A549 (cell line): ENCODE results near the gene SKAP1. TPM values are rescaled to one million over a fixed set of nuclear protein-coding genes. Genes with fewer than 3 reads are reported as not detected.

Source experiments
- ATAC-seq, 2 experiments: fragments of 200-7000 bp in 1 of 2; fragments of >200 bp in 1 of 2; cut with Nextera tagmentation in 1 of 2; cut with Tn5 transposase in 1 of 2; 3 replicates each; pipeline versions ENCODE4 v1.8.0 to v1.9.1; 2018 to 2020; ENCODE audit warnings: mild to moderate bottlenecking in 1 of 2, moderate library complexity in 1 of 2
- CTCF ChIA-PET: fragments of 300-600 bp; sonication (Branson Sonifier 250); formaldehyde crosslinking; extraction: SDS; loops from one replicate; lab custom pipeline; 2021; ENCODE audit warnings: antibody characterized with exemption, inconsistent platforms; lab: Yijun Ruan, JAX
- POLR2A ChIA-PET: fragments of 350-600 bp; formaldehyde crosslinking; extraction: SDS; loops from one replicate; lab custom pipeline; 2021; ENCODE audit warnings: antibody characterized with exemption, inconsistent platforms; lab: Yijun Ruan, JAX
- DNase-seq, 2 experiments: peaks; one replicate each; pipeline versions ENCODE4 v3.0.0 to v3.0.0-alpha.2; 2011 to 2016; ENCODE audit warnings: low read depth in 1 of 2, low spot score in 1 of 2
- FAIRE-seq: peaks from 2 replicates; lab custom pipeline; 2011; peaks lifted over from hg19 to GRCh38; lab: Jason Lieb, UNC
- H3K27ac ChIP-seq, 2 experiments: fragments of >200 bp; sonication (Bioruptor Twin); formaldehyde crosslinking; 3 replicates each; pipeline ENCODE4 v1.5.1; 2016 to 2017
- H3K4me1 ChIP-seq: fragments of >200 bp; sonication (Bioruptor Twin); formaldehyde crosslinking; 3 replicates; pipeline ENCODE4 v1.6.1; 2016
- H3K4me2 ChIP-seq: fragments of >200 bp; sonication (Bioruptor Twin); formaldehyde crosslinking; 3 replicates; pipeline ENCODE4 v1.6.1; 2016
- H3K4me3 ChIP-seq: fragments of >200 bp; sonication (Bioruptor Twin); formaldehyde crosslinking; 3 replicates; pipeline ENCODE4 v1.5.1; 2016
- H3K9me3 ChIP-seq: fragments of >200 bp; sonication (Bioruptor Twin); formaldehyde crosslinking; 3 replicates; pipeline ENCODE4 v1.6.1; 2016
- CBX2 ChIP-seq: fragments of 200-600 bp; sonication (generic); IDR thresholded peaks from 2 replicates; pipeline ENCODE4 v1.6.1; 2016; ENCODE audit warnings: low read depth, mild to moderate bottlenecking, borderline replicate concordance
- CBX8 ChIP-seq: fragments of 200-600 bp; sonication (generic); IDR thresholded peaks from 2 replicates; pipeline ENCODE4 v1.6.1; 2016
- CHD2 ChIP-seq: fragments of 150-350 bp; IDR thresholded peaks from 2 replicates; pipeline ENCODE4 v1.6.1; 2014; ENCODE audit warnings: low read length; ENCODE audit not compliant: partially characterized antibody
- CTCF ChIP-seq: fragments of >200 bp; sonication (Bioruptor Twin); formaldehyde crosslinking; IDR thresholded peaks from 3 replicates; pipeline ENCODE4 v1.5.1; 2016
- EP300 ChIP-seq, 2 experiments: fragments of >200 bp; sonication (Bioruptor Twin); formaldehyde crosslinking; IDR thresholded peaks; 2 replicates in 1 of 2; 3 replicates in 1 of 2; pipeline ENCODE4 v1.6.1; 2016 to 2017
- FOXS1 ChIP-seq: fragments of 250-450 bp; sonication (Bioruptor Pico); IDR thresholded peaks from 2 replicates; pipeline ENCODE4 v1.5.0; 2020; ENCODE audit warnings: mild to moderate bottlenecking, moderate library complexity
- HES2 ChIP-seq: fragments of >200 bp; sonication (Bioruptor Twin); formaldehyde crosslinking; IDR thresholded peaks from 2 replicates; pipeline ENCODE4 v1.6.1; 2016
- HEYL ChIP-seq: fragments of 250-450 bp; sonication (Bioruptor Pico); IDR thresholded peaks from 2 replicates; pipeline ENCODE4 v1.8.0; 2021; ENCODE audit warnings: mild to moderate bottlenecking, moderate library complexity
- HOXA7 ChIP-seq: fragments of 250-450 bp; sonication (Bioruptor Pico); IDR thresholded peaks from 2 replicates; pipeline ENCODE4 v1.5.0; 2020; ENCODE audit warnings: mild to moderate bottlenecking, moderate library complexity
- KDM5A ChIP-seq: fragments of 200-600 bp; sonication (generic); IDR thresholded peaks from 2 replicates; pipeline ENCODE4 v1.6.1; 2016; ENCODE audit warnings: antibody characterized with exemption, mild to moderate bottlenecking
- MAFK ChIP-seq: fragments of 450-650 bp; IDR thresholded peaks from 2 replicates; pipeline ENCODE4 v1.6.1; 2014; ENCODE audit not compliant: partially characterized antibody
- MAZ ChIP-seq: fragments of 150-350 bp; IDR thresholded peaks from 2 replicates; pipeline ENCODE4 v1.6.1; 2014; ENCODE audit warnings: antibody characterized with exemption, low read depth, low read length, borderline replicate concordance
- MYC ChIP-seq: IDR thresholded peaks from 2 replicates; pipeline ENCODE4 v1.6.1; 2012; ENCODE audit warnings: mild to moderate bottlenecking, inconsistent platforms, low read length, improper control_type of control experiment, borderline replicate concordance
- NPAS2 ChIP-seq: fragments of 250-450 bp; sonication (Bioruptor Pico); IDR thresholded peaks from 2 replicates; pipeline ENCODE4 v1.8.0; 2022; ENCODE audit warnings: mild to moderate bottlenecking, moderate library complexity, borderline replicate concordance
- POLR2A ChIP-seq: IDR thresholded peaks from 2 replicates; pipeline ENCODE4 v1.6.1; 2012; ENCODE audit warnings: mild to moderate bottlenecking, low read length
- RAD21 ChIP-seq, 2 experiments: fragments of >200 bp in 1 of 2; sonication (Bioruptor Twin) in 1 of 2; formaldehyde crosslinking in 1 of 2; IDR thresholded peaks in 1 of 2; conservative IDR thresholded peaks in 1 of 2; 2 replicates in 1 of 2; 3 replicates in 1 of 2; pipeline ENCODE4 v1.6.1; 2012 to 2018; ENCODE audit warnings: inconsistent platforms in 1 of 2
- RARB ChIP-seq: fragments of 250-450 bp; sonication (Bioruptor Pico); IDR thresholded peaks from 2 replicates; pipeline ENCODE4 v1.8.0; 2021; ENCODE audit warnings: mild to moderate bottlenecking, moderate library complexity
- SMC3 ChIP-seq: fragments of >200 bp; sonication (Bioruptor Twin); formaldehyde crosslinking; IDR thresholded peaks from 3 replicates; pipeline ENCODE4 v1.6.1; 2018; ENCODE audit warnings: inconsistent platforms
- TFCP2L1 ChIP-seq: fragments of 250-450 bp; sonication (Bioruptor Pico); IDR thresholded peaks from 2 replicates; pipeline ENCODE4 v1.5.0; 2021; ENCODE audit warnings: mild to moderate bottlenecking
- ZNF302 ChIP-seq: fragments of 250-450 bp; sonication (Bioruptor Pico); IDR thresholded peaks from 2 replicates; pipeline ENCODE4 v1.9.0; 2021; ENCODE audit warnings: inconsistent platforms, mild to moderate bottlenecking, moderate library complexity
- WGBS: methylation state at CpG from one replicate; pipeline ENCODE4 v1.1.6; 2017; ENCODE audit errors: missing lambda C conversion rate; 5-methylcytosine and 5-hydroxymethylcytosine counted together
- polyA plus RNA-seq, 4 experiments: library from polyadenylated mRNA; depleted of rRNA in 3 of 4; stranded (reverse); fragments of >200 nt; fragmentation: RNase III in 1 of 4; extraction: RNeasy Plus Mini Kit Qiagen cat#74134 plus additional on column Dnase treatment in 1 of 4; gene quantifications; 2 replicates in 3 of 4; 3 replicates in 1 of 4; pipeline ENCODE4 v1.2.3, GENCODE V29; 2011 to 2017
- TF ChIP-seq, protein P1 (sequence below): fragments of 150-350 bp; IDR thresholded peaks from 2 replicates; pipeline ENCODE4 v1.6.1; 2014; ENCODE audit warnings: low read depth, mild to moderate bottlenecking, low read length

The SKAP1 gene
- polyA plus RNA-seq, 2 of the 4 experiments (the other 2 are of a cell fraction): 0.14 to 0.78 TPM

DNA sequence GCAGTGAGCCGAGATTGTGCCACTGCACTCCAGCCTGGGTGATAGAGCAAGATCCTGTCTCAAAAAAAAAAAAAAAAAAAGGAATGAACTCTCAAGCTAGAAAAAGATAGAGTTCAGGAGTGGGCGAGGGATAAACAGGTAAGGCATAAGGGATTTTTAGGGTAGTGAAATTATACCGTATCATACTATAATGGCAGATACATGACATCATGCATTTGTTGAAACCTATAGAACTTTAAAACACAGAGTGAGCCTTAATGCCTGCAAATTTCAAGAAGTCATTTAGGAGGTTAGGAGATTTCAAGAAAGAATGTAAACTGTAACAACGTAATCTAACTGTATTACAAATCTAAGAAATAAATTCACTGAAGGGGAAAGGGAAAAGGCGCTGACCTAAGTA is 20.4 kb downstream of the SKAP1 start:
- CTCF ChIA-PET: interaction anchor here (1.0 to 1.6 kb wide), 8 partner anchors 12 to 103 kb away, joined by 3 to 5 read pairs (median 4); no protein-coding TSS in a partner anchor

GRCh38 chr17:48406936-48407567 is 23.0 kb downstream of the SKAP1 start:
- FAIRE-seq: no peak
- no peak overlapping the region for H3K27ac ChIP-seq
- no peak for ATAC-seq
- no peaks in the 10 kb centered on the region for H3K9me3 ChIP-seq
- no peaks in the 10 kb centered on the region for H3K4me1 ChIP-seq
- H3K4me3 ChIP-seq: no peak overlapping the region
- TF ChIP-seq CTCF (no peak), MAFK (no peak)
- TF ChIP-seq, all 56 proteins: peak for 0
- WGBS: 54% methylated on average over 3 of the region's 3 CpGs
- ChIA-PET CTCF (no interaction called here), POLR2A (no interaction called here)
- H3K4me2 ChIP-seq: no peak overlapping the region
- no peak for DNase-seq

More for the DNA sequence above, 20.4 kb downstream of the SKAP1 start:
- DNase-seq: no peak
- H3K9me3 ChIP-seq: no peaks in the 10 kb centered on the region
- no peak for FAIRE-seq
- no peak for ATAC-seq
- H3K4me1 ChIP-seq: no peaks in the 10 kb centered on the region
- H3K27ac ChIP-seq: no peak overlapping the region
- H3K4me3 ChIP-seq: no peak overlapping the region
- H3K4me2 ChIP-seq: no peak overlapping the region
- TF ChIP-seq EP300 (IDR thresholded peaks at IDR 0.05): no peak
- no peak for TF ChIP-seq KDM5A
- no peak for TF ChIP-seq RAD21 (conservative IDR thresholded peaks at IDR 0.05 in 1 of 2, IDR thresholded peaks at IDR 0.05 in 1 of 2)
- no peak for TF ChIP-seq HEYL (CRISPR knock-in tag)
- no peak for TF ChIP-seq CHD2
- no peak for TF ChIP-seq RARB
- TF ChIP-seq CBX2: no peak
- TF ChIP-seq HOXA7 (CRISPR knock-in tag): no peak
- no peak for TF ChIP-seq FOXS1 (CRISPR knock-in tag)
- no peak for TF ChIP-seq ZNF302 (CRISPR knock-in tag)
- no peak for TF ChIP-seq CBX8
- TF ChIP-seq NPAS2 (CRISPR knock-in tag): no peak
- no peak for TF ChIP-seq HES2
- no peak for TF ChIP-seq MAFK
- no peak for TF ChIP-seq TFCP2L1 (CRISPR knock-in tag)
- TF ChIP-seq POLR2A: no peak
- TF ChIP-seq MYC: no peak
- no peak for TF ChIP-seq SMC3
- no peak for TF ChIP-seq MAZ
- TF ChIP-seq, all 56 proteins: peak for 0
- 82% methylated on average over 5 of the region's 5 CpGs for WGBS
- POLR2A ChIA-PET: no interaction called here

DNA sequence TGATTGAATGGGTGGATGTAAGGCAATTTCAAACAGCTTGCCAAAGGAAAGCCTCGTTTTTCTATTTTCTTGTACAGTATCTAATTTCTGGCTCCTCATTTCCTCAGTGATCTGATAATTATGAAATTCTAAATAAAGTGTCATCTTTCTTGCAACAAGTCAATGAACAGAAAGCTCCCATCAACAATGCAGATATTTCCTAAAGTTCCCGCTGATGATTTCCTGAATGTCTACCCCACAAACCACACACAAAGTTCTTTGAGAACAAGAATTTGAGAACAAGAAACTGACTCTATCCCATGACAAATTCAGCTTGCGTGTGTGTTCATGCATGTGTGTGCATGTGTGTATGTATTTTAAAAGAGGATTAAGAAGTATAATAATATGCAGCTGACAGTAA is 35.2 kb downstream of the SKAP1 start:
- FAIRE-seq: no peak
- POLR2A ChIA-PET: no interaction called here
- WGBS: 63% methylated on average over 3 of the region's 3 CpGs

More for the DNA sequence above, 35.2 kb downstream of the SKAP1 start:
- CTCF ChIA-PET: no interaction called here
- Histone ChIP-seq H3K4me3 (no peak overlapping the region), H3K27ac (no peak overlapping the region), H3K4me2 (no peak overlapping the region), H3K4me1 (no peaks in the 10 kb centered on the region)
- no peak for ATAC-seq
- no peak for DNase-seq
- TF ChIP-seq, protein P1, sequence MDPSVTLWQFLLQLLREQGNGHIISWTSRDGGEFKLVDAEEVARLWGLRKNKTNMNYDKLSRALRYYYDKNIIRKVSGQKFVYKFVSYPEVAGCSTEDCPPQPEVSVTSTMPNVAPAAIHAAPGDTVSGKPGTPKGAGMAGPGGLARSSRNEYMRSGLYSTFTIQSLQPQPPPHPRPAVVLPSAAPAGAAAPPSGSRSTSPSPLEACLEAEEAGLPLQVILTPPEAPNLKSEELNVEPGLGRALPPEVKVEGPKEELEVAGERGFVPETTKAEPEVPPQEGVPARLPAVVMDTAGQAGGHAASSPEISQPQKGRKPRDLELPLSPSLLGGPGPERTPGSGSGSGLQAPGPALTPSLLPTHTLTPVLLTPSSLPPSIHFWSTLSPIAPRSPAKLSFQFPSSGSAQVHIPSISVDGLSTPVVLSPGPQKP: no peak
- no peak for TF ChIP-seq EP300 (IDR thresholded peaks at IDR 0.05)
- TF ChIP-seq ZNF302 (CRISPR knock-in tag): no peak
- no peak for TF ChIP-seq FOXS1 (CRISPR knock-in tag)
- TF ChIP-seq HEYL (CRISPR knock-in tag): no peak
- no peak; the same call in 1 of the 2 replicates for TF ChIP-seq NPAS2 (CRISPR knock-in tag)
- TF ChIP-seq, all 56 proteins: peak for 0
- no peaks in the 10 kb centered on the region for H3K9me3 ChIP-seq
